ENCODE results near the gene LDLRAD1. TPM values are rescaled to one million over a fixed set of nuclear protein-coding genes. Genes with fewer than 3 reads are reported as not detected.

The LDLRAD1 gene
- polyA plus RNA-seq, 1 donor (not counting 4 experiments of a cell fraction or from before 2014, with no cell fraction given) = not detected

GRCh38 chr1:54037476-54037875 is 19.5 kb upstream of the LDLRAD1 start:
- Histone ChIP-seq H2AFZ (ENCODE audit: control insufficient read depth, low read length) (no peak overlapping the region), H3K9me3 (ENCODE audit: control insufficient read depth, low read depth, low read length) (no peaks in the 10 kb centered on the region), H3K36me3 (ENCODE audit: control insufficient read depth in 2 of 2, extremely low read depth in 1 of 2, insufficient read depth in 2 of 2, low read length in 2 of 2) (peaks cover 0 to 15% of the 10 kb centered on the region in 2 experiments), H3K9ac (ENCODE audit: control insufficient read depth, extremely low read depth, insufficient read depth, low read length) (no peak overlapping the region), H3K4me2 (ENCODE audit: control insufficient read depth, extremely low read depth, insufficient read depth, low read depth, low read length) (no peak overlapping the region), H3K27me3 (ENCODE audit: control insufficient read depth, extremely low read depth, insufficient read depth, low read length) (no peaks in the 10 kb centered on the region), H3K4me3 (ENCODE audit: control insufficient read depth in 2 of 3, extremely low read depth in 1 of 3, insufficient read depth in 2 of 3, low read depth in 1 of 3, low read length in 3 of 3) (no peak overlapping the region), H3K27ac (ENCODE audit: control insufficient read depth, insufficient read depth, low read length) (no peak overlapping the region), H3K4me1 (ENCODE audit: control insufficient read depth, extremely low read depth, insufficient read depth, low read length) (no peaks in the 10 kb centered on the region), H4K20me1 (ENCODE audit: control insufficient read depth, extremely low read depth, insufficient read depth, low read length) (no peaks in the 10 kb centered on the region), H3K79me2 (ENCODE audit: control insufficient read depth, insufficient read depth, low read length) (no peaks in the 10 kb centered on the region), H3K9me1 (ENCODE audit: control insufficient read depth, extremely low read depth, insufficient read depth, low read length) (no peaks in the 10 kb centered on the region)
- no peak for DNase-seq (ENCODE audit: low read depth, low spot score)
- TF ChIP-seq EZH2 (IDR thresholded peaks at IDR 0.05; ENCODE audit: low read length) = no peak
- no peak for FAIRE-seq
- dilution Hi-C loops (cut with MboI; ENCODE audit: extremely low pct_ligation_motif_present, low sequenced_read_pairs) = no loop called here

- FAIRE-seq = no peak
- no peak overlapping the region for H3K4me2 ChIP-seq (ENCODE audit: control insufficient read depth, extremely low read depth, insufficient read depth, low read depth, low read length)
- H2AFZ ChIP-seq (ENCODE audit: control insufficient read depth, low read length) = no peak overlapping the region
- H3K4me3 ChIP-seq (ENCODE audit: control insufficient read depth in 2 of 3, extremely low read depth in 1 of 3, insufficient read depth in 2 of 3, low read depth in 1 of 3, low read length in 3 of 3) = no peak overlapping the region
- TF ChIP-seq, protein P1, sequence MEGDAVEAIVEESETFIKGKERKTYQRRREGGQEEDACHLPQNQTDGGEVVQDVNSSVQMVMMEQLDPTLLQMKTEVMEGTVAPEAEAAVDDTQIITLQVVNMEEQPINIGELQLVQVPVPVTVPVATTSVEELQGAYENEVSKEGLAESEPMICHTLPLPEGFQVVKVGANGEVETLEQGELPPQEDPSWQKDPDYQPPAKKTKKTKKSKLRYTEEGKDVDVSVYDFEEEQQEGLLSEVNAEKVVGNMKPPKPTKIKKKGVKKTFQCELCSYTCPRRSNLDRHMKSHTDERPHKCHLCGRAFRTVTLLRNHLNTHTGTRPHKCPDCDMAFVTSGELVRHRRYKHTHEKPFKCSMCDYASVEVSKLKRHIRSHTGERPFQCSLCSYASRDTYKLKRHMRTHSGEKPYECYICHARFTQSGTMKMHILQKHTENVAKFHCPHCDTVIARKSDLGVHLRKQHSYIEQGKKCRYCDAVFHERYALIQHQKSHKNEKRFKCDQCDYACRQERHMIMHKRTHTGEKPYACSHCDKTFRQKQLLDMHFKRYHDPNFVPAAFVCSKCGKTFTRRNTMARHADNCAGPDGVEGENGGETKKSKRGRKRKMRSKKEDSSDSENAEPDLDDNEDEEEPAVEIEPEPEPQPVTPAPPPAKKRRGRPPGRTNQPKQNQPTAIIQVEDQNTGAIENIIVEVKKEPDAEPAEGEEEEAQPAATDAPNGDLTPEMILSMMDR (optimal IDR thresholded peaks at IDR 0.05 in 1 of 3, IDR thresholded peaks at IDR 0.05 in 1 of 3, conservative IDR thresholded peaks at IDR 0.05 in 1 of 3; ENCODE audit: extremely low read depth in 1 of 3, insufficient read depth in 2 of 3, low read length in 3 of 3) = no peak
- no peak for TF ChIP-seq EZH2 (IDR thresholded peaks at IDR 0.05; ENCODE audit: low read length)
- dilution Hi-C loops (cut with MboI; ENCODE audit: extremely low pct_ligation_motif_present, low sequenced_read_pairs) = no loop called here
- no peaks in the 10 kb centered on the region for H3K9me1 ChIP-seq (ENCODE audit: control insufficient read depth, extremely low read depth, insufficient read depth, low read length)
- no peak overlapping the region for H3K9ac ChIP-seq (ENCODE audit: control insufficient read depth, extremely low read depth, insufficient read depth, low read length)
- no peaks in the 10 kb centered on the region for H3K36me3 ChIP-seq (ENCODE audit: control insufficient read depth in 2 of 2, extremely low read depth in 1 of 2, insufficient read depth in 2 of 2, low read length in 2 of 2)
- H3K79me2 ChIP-seq (ENCODE audit: control insufficient read depth, insufficient read depth, low read length) = no peaks in the 10 kb centered on the region
- no peak overlapping the region for H3K27ac ChIP-seq (ENCODE audit: control insufficient read depth, insufficient read depth, low read length)
- H3K27me3 ChIP-seq (ENCODE audit: control insufficient read depth, extremely low read depth, insufficient read depth, low read length) = no peaks in the 10 kb centered on the region
- DNase-seq (ENCODE audit: low read depth, low spot score) = no peak
- no peaks in the 10 kb centered on the region for H4K20me1 ChIP-seq (ENCODE audit: control insufficient read depth, extremely low read depth, insufficient read depth, low read length)
- H3K4me1 ChIP-seq (ENCODE audit: control insufficient read depth, extremely low read depth, insufficient read depth, low read length) = no peaks in the 10 kb centered on the region
- H3K9me3 ChIP-seq (ENCODE audit: control insufficient read depth, low read depth, low read length) = no peaks in the 10 kb centered on the region
Observed at GRCh38 chr1:54028306-54029251, 10.6 kb upstream of the LDLRAD1 start.

All from keratinocyte (primary cell).